Esophagus muscularis mucosa (tissue), 4 donors: ENCODE data around the gene NRP1. TPM values are rescaled to one million over a fixed set of nuclear protein-coding genes. Genes with fewer than 3 reads are reported as not detected.
"Not testable (repeated sequence)": the region's sequence is repeated elsewhere in the genome, so short reads cannot be mapped to it uniquely, and the experiment has no call there.

Experiments
- DNase-seq: peaks from one replicate; pipeline ENCODE4 v3.0.0-alpha.2; 2017; ENCODE audit errors: extremely low spot score
- H3K27ac ChIP-seq, 4 donors: fragments of 200-600 bp; sonication (generic); replicated peaks in 1 of 4; 1 replicate in 3 of 4; 2 replicates in 1 of 4; pipeline ENCODE4 v1.5.1; 2016 to 2019; ENCODE audit warnings: mild to moderate bottlenecking in 1 of 4
- H3K27me3 ChIP-seq, 4 donors: fragments of 200-600 bp; sonication (generic); one replicate each; pipeline versions ENCODE4 v1.5.1 to v1.6.0; 2016 to 2019
- H3K36me3 ChIP-seq, 4 donors: fragments of 200-600 bp; sonication (generic); one replicate each; pipeline ENCODE4 v1.5.1; 2016 to 2019
- H3K4me1 ChIP-seq, 4 donors: fragments of 200-600 bp; sonication (generic); one replicate each; pipeline ENCODE4 v1.5.1; 2016 to 2019
- H3K4me3 ChIP-seq, 4 donors: fragments of 200-600 bp; sonication (generic); 1 replicate in 2 of 4; 2 replicates in 2 of 4; pipeline ENCODE4 v1.5.1; 2016 to 2019; ENCODE audit warnings: mild to moderate bottlenecking in 4 of 4, moderate library complexity in 1 of 4
- H3K9me3 ChIP-seq, 4 donors: fragments of 200-600 bp; sonication (generic); 1 replicate in 3 of 4; 2 replicates in 1 of 4; pipeline ENCODE4 v1.5.1; 2016 to 2019
- EP300 ChIP-seq: sonication (generic); formaldehyde crosslinking; IDR thresholded peaks from one replicate; pipeline ENCODE4 v1.6.1; 2017; ENCODE audit warnings: antibody characterized with exemption
- POLR2A ChIP-seq: fragments of 450-650 bp; IDR thresholded peaks from one replicate; pipeline ENCODE4 v1.6.1; 2017; ENCODE audit warnings: antibody characterized with exemption, moderate library complexity, mild to moderate bottlenecking, low read depth
- POLR2AphosphoS5 ChIP-seq, 2 donors: sonication (generic); formaldehyde crosslinking; IDR thresholded peaks; one replicate each; pipeline ENCODE4 v1.6.1; 2017; ENCODE audit warnings: antibody characterized with exemption in 2 of 2
- WGBS: methylation state at CpG from one replicate; pipeline ENCODE4 v1.1.5; 2018; 5-methylcytosine and 5-hydroxymethylcytosine counted together
- intact Hi-C: fragments of 100-400 bp; cut with DNase I; formaldehyde crosslinking; loops from one replicate; pipeline ENCODE4 v1.15.1; 2023
- total RNA-seq, 4 donors: library from RNA; depleted of rRNA; stranded (reverse); fragments of >200 nt; gene quantifications; one replicate each; pipeline versions ENCODE4 v1.1.0 to v1.2.1, GENCODE V29; 2016
- TF ChIP-seq, protein P1 (sequence below), 3 experiments: fragments of 200-600 bp in 2 of 3; fragments of 450-650 bp in 1 of 3; sonication (generic) in 2 of 3; IDR thresholded peaks; one replicate each; pipeline ENCODE4 v1.5.1; 2017 to 2019; ENCODE audit warnings: antibody characterized with exemption in 3 of 3, mild to moderate bottlenecking in 2 of 3, moderate library complexity in 1 of 3

Gene NRP1
- total RNA-seq, 4 donors from 2014 or later, result 36.5 to 64.4 (median 54.1) TPM

DNA sequence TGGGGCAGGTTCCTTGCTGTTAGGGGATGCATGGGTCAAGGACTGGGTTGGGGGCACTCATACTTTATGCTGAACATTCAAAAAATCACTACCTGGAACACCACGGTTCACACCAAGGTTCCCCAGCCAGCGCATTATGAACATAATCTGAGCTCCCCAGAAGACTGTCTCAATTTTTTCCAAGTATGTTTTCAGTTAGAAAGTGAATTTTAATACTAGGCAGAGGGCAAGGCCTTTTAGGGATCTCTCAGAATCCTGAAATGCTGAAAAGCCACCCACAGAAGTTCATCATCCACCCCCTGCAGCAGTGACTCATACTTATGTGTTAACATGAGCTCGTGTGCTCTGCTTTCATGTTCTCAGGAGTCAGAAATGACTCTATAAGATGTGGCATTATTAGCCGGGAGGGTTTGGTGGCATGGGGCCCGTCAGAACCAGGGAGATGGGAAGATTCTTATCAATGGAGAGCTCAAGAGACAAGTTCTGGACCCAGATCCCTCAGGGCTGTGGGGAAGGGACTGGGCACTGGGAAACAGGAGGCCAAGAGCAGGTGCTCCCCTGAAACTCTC is 191.2 kb downstream of the NRP1 start:
- H3K27ac ChIP-seq, result no peak overlapping the region
- H3K4me1 ChIP-seq, result peaks cover 0 to 18% (median 5%) of the 10 kb centered on the region in 4 donors
- H3K4me3 ChIP-seq, result no peak overlapping the region
- WGBS, result 68% methylated on average over 3 of the region's 5 CpGs
- H3K36me3 ChIP-seq, result no peaks in the 10 kb centered on the region
- intact Hi-C loops, result no loop called here
- no peaks in the 10 kb centered on the region for H3K27me3 ChIP-seq
- TF ChIP-seq POLR2A (no peak), EP300 (no peak), POLR2AphosphoS5 (IDR thresholded peaks at IDR 0.05) (no peak)
- TF ChIP-seq, protein P1, sequence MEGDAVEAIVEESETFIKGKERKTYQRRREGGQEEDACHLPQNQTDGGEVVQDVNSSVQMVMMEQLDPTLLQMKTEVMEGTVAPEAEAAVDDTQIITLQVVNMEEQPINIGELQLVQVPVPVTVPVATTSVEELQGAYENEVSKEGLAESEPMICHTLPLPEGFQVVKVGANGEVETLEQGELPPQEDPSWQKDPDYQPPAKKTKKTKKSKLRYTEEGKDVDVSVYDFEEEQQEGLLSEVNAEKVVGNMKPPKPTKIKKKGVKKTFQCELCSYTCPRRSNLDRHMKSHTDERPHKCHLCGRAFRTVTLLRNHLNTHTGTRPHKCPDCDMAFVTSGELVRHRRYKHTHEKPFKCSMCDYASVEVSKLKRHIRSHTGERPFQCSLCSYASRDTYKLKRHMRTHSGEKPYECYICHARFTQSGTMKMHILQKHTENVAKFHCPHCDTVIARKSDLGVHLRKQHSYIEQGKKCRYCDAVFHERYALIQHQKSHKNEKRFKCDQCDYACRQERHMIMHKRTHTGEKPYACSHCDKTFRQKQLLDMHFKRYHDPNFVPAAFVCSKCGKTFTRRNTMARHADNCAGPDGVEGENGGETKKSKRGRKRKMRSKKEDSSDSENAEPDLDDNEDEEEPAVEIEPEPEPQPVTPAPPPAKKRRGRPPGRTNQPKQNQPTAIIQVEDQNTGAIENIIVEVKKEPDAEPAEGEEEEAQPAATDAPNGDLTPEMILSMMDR (IDR thresholded peaks at IDR 0.05), result no peak
- no peak for DNase-seq
- H3K9me3 ChIP-seq, result no peaks in the 10 kb centered on the region

DNA sequence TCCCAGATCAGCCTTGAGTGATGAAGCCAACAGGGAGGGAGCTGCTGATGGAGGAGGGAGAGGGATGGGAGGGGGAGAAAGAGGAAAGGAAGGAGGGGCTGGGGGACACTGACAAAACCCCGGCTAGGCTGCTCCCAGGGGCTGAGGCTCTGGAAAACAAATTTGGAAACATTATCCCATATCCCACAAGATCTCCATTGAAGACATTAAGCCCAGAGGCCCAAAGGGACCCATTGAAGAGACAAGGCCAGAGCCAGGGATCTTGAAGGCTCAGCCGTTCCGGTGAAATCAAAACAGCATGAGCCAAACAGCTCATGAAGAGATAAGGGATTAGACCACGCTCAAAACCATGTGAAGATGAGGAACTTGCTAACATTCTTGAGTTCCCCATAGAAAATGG is 192.2 kb downstream of the NRP1 start:
- Histone ChIP-seq H3K27ac (no peak overlapping the region), H3K36me3 (no peaks in the 10 kb centered on the region), H3K27me3 (no peaks in the 10 kb centered on the region), H3K4me3 (no peak overlapping the region), H3K4me1 (peaks cover 0 to 18% (median 5%) of the 10 kb centered on the region in 4 donors), H3K9me3 (no peaks in the 10 kb centered on the region)
- TF ChIP-seq, protein P1 (IDR thresholded peaks at IDR 0.05), result no peak
- no peak for TF ChIP-seq POLR2AphosphoS5 (IDR thresholded peaks at IDR 0.05)
- no peak for DNase-seq
- 84% methylated on average over 4 of the region's 4 CpGs for WGBS
- intact Hi-C loops, result no loop called here

DNA sequence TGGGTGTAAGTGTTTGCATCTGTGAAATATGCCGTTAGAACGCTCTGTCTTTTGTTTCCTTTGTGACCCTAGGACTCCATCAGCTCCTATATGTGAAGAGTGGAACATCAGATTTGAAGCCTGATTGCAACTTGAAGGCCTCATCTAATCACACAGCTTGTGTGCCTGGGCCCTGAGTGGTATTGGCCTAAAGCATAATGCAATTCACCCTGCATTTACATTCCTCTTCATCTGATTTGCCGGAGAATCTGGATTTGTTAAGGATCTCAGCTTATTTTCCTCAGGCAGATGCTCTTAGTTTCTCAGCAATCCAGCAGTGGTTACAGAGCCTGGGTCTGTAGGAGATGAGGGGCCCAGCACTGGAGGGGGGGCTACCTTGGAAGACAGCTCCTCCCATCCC is 193.2 kb downstream of the NRP1 start:
- no peaks in the 10 kb centered on the region for H3K27me3 ChIP-seq
- H3K4me1 ChIP-seq, result peaks cover 0 to 27% (median 6%) of the 10 kb centered on the region in 4 donors
- WGBS, result 100% methylated on average over 3 of the region's 3 CpGs
- TF ChIP-seq EP300, result no peak
- TF ChIP-seq POLR2A, result no peak
- no peak for TF ChIP-seq POLR2AphosphoS5 (IDR thresholded peaks at IDR 0.05)
- H3K9me3 ChIP-seq, result no peaks in the 10 kb centered on the region
- no peak overlapping the region for H3K4me3 ChIP-seq
- no peaks in the 10 kb centered on the region for H3K36me3 ChIP-seq
- H3K27ac ChIP-seq, result no peak overlapping the region
- no peak for DNase-seq
- intact Hi-C loops, result no loop called here

DNA sequence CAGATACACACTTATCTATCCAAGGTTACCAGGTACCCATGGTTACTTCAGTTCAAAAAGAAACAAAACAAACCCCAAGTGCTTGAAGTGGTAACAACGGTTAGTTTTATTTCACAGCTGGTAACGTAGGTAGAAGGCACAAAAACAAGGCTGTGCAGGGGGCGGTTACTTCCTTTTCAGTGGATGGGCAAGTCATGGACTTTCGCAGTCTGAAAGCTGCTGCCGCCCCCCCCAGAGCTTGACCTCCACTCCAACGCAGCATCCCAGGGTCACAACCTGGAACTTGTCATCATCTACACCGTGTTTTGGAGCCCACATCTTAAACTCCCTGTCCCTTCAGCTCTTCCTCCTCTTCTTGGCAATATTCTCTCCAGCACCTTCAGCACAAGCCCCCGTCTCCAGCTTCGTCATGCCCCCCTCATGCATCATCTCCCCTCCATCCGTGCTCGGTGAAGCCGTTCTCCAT is 195.3 kb downstream of the NRP1 start:
- Histone ChIP-seq H3K27me3 (no peaks in the 10 kb centered on the region), H3K9me3 (no peaks in the 10 kb centered on the region), H3K36me3 (no peaks in the 10 kb centered on the region), H3K4me3 (no peak overlapping the region), H3K27ac (no peak overlapping the region), H3K4me1 (peaks cover 0 to 41% (median 13%) of the 10 kb centered on the region in 4 donors)
- WGBS, result 70% methylated on average over 12 of the region's 12 CpGs
- intact Hi-C loops, result no loop called here
- TF ChIP-seq EP300, result no peak
- TF ChIP-seq, protein P1 (IDR thresholded peaks at IDR 0.05), result no peak
- no peak for TF ChIP-seq POLR2A
- no peak for TF ChIP-seq POLR2AphosphoS5 (IDR thresholded peaks at IDR 0.05)
- DNase-seq, result no peak

DNA sequence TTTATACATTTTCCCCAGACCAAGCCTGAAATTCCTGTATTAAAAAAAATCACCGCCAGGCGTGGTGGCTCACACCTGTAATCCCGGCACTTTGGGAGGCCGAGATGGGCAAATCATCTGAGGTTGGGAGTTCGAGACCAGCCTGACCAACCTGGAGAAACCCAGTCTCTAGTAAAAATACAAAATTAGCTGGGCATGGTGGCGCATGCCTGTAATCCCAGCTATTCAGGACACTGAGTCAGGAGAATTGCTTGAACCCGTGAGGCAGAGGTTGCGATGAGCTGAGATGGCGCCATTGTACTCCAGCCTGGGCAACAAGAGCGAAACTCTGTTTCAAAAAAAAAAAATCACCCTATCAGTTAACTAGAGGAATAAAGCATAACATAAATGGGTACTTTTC is 195.8 kb downstream of the NRP1 start:
- H3K9me3 ChIP-seq, H3K27me3 ChIP-seq, H3K4me3 ChIP-seq, intact Hi-C loops, H3K36me3 ChIP-seq, DNase-seq: not testable (repeated sequence)
- WGBS, result 90% methylated on average over 10 of the region's 10 CpGs
- Histone ChIP-seq H3K4me1 (peaks cover 0 to 46% (median 18%) of the 10 kb centered on the region in 4 donors), H3K27ac (peak overlapping the region in 1 of 4 donors; percentile 10)
